Peyer's patch (tissue), 4 donors: ENCODE measurements around the gene NDUFS7.

Experiments
- CTCF ChIP-seq, 6 experiments: fragments of 450-650 bp in 4 of 6; fragments of 200-600 bp in 2 of 6; sonication (generic) in 1 of 6; IDR thresholded peaks; one replicate each; pipeline ENCODE4 v1.5.1; 2017 to 2019; ENCODE audit warnings: antibody characterized with exemption in 6 of 6, mild to moderate bottlenecking in 3 of 6, moderate library complexity in 1 of 6
- POLR2A ChIP-seq, 2 donors: fragments of 450-650 bp; IDR thresholded peaks; one replicate each; pipeline ENCODE4 v1.5.1; 2017; ENCODE audit warnings: antibody characterized with exemption in 2 of 2, mild to moderate bottlenecking in 2 of 2, moderate library complexity in 2 of 2

- no peak for TF ChIP-seq CTCF (IDR thresholded peaks at IDR 0.05)
- no peak for TF ChIP-seq POLR2A (IDR thresholded peaks at IDR 0.05)
Measured at GRCh38 chr19:1386945-1387683, 3.4 kb downstream of the NDUFS7 start.
